Astrocyte (in vitro differentiated cells and primary cell): ENCODE results near the gene EPS8L1. TPM values are rescaled to one million over a fixed set of nuclear protein-coding genes. Genes with fewer than 3 reads are reported as not detected.

ENCODE experiments used
- DNase-seq: peaks from one replicate; pipeline ENCODE4 v3.0.0-alpha.2; 2010; ENCODE audit warnings: low read depth
- FAIRE-seq: peaks from 2 replicates; lab custom pipeline; 2011; peaks lifted over from hg19 to GRCh38; lab: Jason Lieb, UNC
- H2AFZ ChIP-seq: 2 replicates; pipeline ENCODE4 v1.6.0; 2012; ENCODE audit warnings: low read depth, low read length, inconsistent platforms
- H3K27ac ChIP-seq: 2 replicates; pipeline ENCODE4 v1.5.1; 2011; ENCODE audit warnings: low read depth, low read length, inconsistent platforms
- H3K27me3 ChIP-seq: 2 replicates; pipeline ENCODE4 v1.6.0; 2011; ENCODE audit warnings: low read length, inconsistent platforms; ENCODE audit not compliant: insufficient read depth
- H3K36me3 ChIP-seq: 2 replicates; pipeline ENCODE4 v1.5.1; 2011; ENCODE audit warnings: low read length, inconsistent platforms; ENCODE audit not compliant: insufficient read depth
- H3K4me1 ChIP-seq: 2 replicates; pipeline ENCODE4 v1.5.1; 2011; ENCODE audit warnings: low read length, inconsistent platforms; ENCODE audit not compliant: insufficient read depth
- H3K4me2 ChIP-seq: 2 replicates; pipeline ENCODE4 v1.6.0; 2012; ENCODE audit warnings: low read length, inconsistent platforms
- H3K4me3 ChIP-seq: 2 replicates; pipeline ENCODE4 v1.5.1; 2011; ENCODE audit warnings: low read depth, mild to moderate bottlenecking, low read length, inconsistent platforms; ENCODE audit not compliant: insufficient read depth
- H3K79me2 ChIP-seq: 2 replicates; pipeline ENCODE4 v1.6.0; 2012; ENCODE audit warnings: mild to moderate bottlenecking, low read length, inconsistent platforms; ENCODE audit not compliant: insufficient read depth
- H3K9ac ChIP-seq: 2 replicates; pipeline ENCODE4 v1.6.0; 2012; ENCODE audit warnings: mild to moderate bottlenecking, low read length, inconsistent platforms
- H3K9me3 ChIP-seq: 2 replicates; pipeline ENCODE4 v1.5.1; 2012; ENCODE audit warnings: low read depth, mild to moderate bottlenecking, low read length, inconsistent platforms; ENCODE audit not compliant: insufficient read depth
- H4K20me1 ChIP-seq: 2 replicates; pipeline ENCODE4 v1.6.0; 2012; ENCODE audit warnings: low read length, inconsistent platforms; ENCODE audit not compliant: insufficient read depth
- H3K27ac Mint-ChIP-seq: one replicate; pipeline ENCODE4 v1.8.0; 2021; ENCODE audit warnings: mild to moderate bottlenecking, mixed read lengths; ENCODE audit not compliant: unreplicated experiment
- H3K27me3 Mint-ChIP-seq: one replicate; pipeline ENCODE4 v1.8.0; 2021; ENCODE audit warnings: low read depth, mixed read lengths; ENCODE audit not compliant: unreplicated experiment
- H3K36me3 Mint-ChIP-seq: one replicate; pipeline ENCODE4 v1.8.0; 2021; ENCODE audit warnings: low read depth, mixed read lengths; ENCODE audit not compliant: unreplicated experiment
- H3K4me1 Mint-ChIP-seq: one replicate; pipeline ENCODE4 v1.8.0; 2021; ENCODE audit warnings: low read depth, mixed read lengths; ENCODE audit not compliant: unreplicated experiment
- H3K4me3 Mint-ChIP-seq: one replicate; pipeline ENCODE4 v1.8.0; 2021; ENCODE audit warnings: mild to moderate bottlenecking, moderate library complexity, mixed read lengths; ENCODE audit not compliant: unreplicated experiment
- H3K9me3 Mint-ChIP-seq: one replicate; pipeline ENCODE4 v1.8.0; 2021; ENCODE audit warnings: mild to moderate bottlenecking, mixed read lengths; ENCODE audit not compliant: unreplicated experiment
- EZH2 ChIP-seq: IDR thresholded peaks from 2 replicates; pipeline ENCODE4 v1.6.1; 2012; ENCODE audit warnings: mild to moderate bottlenecking, low read length, inconsistent platforms; ENCODE audit not compliant: insufficient read depth
- total RNA-seq: library from RNA; stranded (reverse); gene quantifications from 2 replicates; pipeline ENCODE4 v1.2.1, GENCODE V29; 2021
- TF ChIP-seq, protein P1 (sequence below): IDR thresholded peaks from 2 replicates; pipeline ENCODE4 v1.5.1; 2011; ENCODE audit warnings: low read depth, mild to moderate bottlenecking, inconsistent platforms, low read length, moderate library complexity; ENCODE audit not compliant: insufficient read depth

Gene EPS8L1
- total RNA-seq, 1 donor from 2014 or later: 9.2 TPM

DNA sequence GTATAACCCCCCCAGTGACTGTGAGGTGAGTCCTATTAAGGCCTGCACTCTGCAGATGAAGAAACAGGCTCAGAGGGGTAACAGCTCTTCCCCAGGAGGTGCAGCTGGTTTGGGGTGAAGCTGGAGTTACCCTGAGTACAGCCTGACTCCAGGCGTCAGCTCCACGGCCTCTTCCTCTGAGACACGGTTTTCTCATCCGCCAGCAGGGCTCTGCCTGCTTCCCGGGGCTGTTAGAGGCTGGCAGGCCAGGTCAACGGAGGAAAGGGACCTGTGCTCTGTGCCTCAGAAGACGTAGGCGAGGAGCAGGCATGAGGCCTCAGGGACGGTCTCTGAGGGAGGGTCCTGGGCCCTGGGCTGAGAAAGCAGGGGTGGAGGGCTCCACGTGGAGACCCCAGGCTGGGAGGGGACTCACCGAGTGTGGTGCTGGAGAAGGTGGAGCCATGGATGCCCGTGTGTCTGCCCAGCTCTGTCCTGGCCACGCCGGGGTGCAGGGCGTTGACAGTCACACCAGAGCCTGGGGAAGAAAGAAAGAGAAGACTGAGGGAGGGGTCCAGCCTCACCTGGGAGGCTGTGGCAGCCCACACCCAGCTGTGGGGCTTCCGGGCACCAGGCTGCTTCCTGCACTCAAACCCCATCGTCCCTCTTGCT lies 28.6 kb upstream of the EPS8L1 start:
- H3K4me1 Mint-ChIP-seq: no peaks in the 10 kb centered on the region
- Histone ChIP-seq H3K4me2 (no peak overlapping the region), H4K20me1 (no peaks in the 10 kb centered on the region), H3K36me3 (peaks cover 5% of the 10 kb centered on the region), H3K9ac (no peak overlapping the region), H2AFZ (no peak overlapping the region), H3K9me3 (no peaks in the 10 kb centered on the region), H3K27me3 (no peaks in the 10 kb centered on the region), H3K27ac (no peak overlapping the region), H3K79me2 (no peaks in the 10 kb centered on the region), H3K4me1 (no peaks in the 10 kb centered on the region), H3K4me3 (no peak overlapping the region)
- H3K4me3 Mint-ChIP-seq: no peak overlapping the region
- no peaks in the 10 kb centered on the region for H3K9me3 Mint-ChIP-seq
- FAIRE-seq (no peak), DNase-seq (no peak)
- H3K27ac Mint-ChIP-seq: no peak overlapping the region
- H3K36me3 Mint-ChIP-seq: peaks cover 22% of the 10 kb centered on the region
- no peak for TF ChIP-seq EZH2
- TF ChIP-seq, protein P1, sequence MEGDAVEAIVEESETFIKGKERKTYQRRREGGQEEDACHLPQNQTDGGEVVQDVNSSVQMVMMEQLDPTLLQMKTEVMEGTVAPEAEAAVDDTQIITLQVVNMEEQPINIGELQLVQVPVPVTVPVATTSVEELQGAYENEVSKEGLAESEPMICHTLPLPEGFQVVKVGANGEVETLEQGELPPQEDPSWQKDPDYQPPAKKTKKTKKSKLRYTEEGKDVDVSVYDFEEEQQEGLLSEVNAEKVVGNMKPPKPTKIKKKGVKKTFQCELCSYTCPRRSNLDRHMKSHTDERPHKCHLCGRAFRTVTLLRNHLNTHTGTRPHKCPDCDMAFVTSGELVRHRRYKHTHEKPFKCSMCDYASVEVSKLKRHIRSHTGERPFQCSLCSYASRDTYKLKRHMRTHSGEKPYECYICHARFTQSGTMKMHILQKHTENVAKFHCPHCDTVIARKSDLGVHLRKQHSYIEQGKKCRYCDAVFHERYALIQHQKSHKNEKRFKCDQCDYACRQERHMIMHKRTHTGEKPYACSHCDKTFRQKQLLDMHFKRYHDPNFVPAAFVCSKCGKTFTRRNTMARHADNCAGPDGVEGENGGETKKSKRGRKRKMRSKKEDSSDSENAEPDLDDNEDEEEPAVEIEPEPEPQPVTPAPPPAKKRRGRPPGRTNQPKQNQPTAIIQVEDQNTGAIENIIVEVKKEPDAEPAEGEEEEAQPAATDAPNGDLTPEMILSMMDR: no peak
- H3K27me3 Mint-ChIP-seq: no peaks in the 10 kb centered on the region

- H2AFZ ChIP-seq: no peak overlapping the region
- FAIRE-seq: no peak
- H3K79me2 ChIP-seq: no peaks in the 10 kb centered on the region
- H3K4me3 Mint-ChIP-seq: no peak overlapping the region
- peaks cover 17% of the 10 kb centered on the region for H3K36me3 Mint-ChIP-seq
- no peaks in the 10 kb centered on the region for H3K27me3 ChIP-seq
- no peak for TF ChIP-seq EZH2
- TF ChIP-seq, protein P1: no peak
- no peaks in the 10 kb centered on the region for H3K9me3 Mint-ChIP-seq
- no peaks in the 10 kb centered on the region for H3K9me3 ChIP-seq
- no peaks in the 10 kb centered on the region for H3K4me1 ChIP-seq
- peaks cover 5% of the 10 kb centered on the region for H3K36me3 ChIP-seq
- no peaks in the 10 kb centered on the region for H4K20me1 ChIP-seq
- H3K27ac Mint-ChIP-seq: no peak overlapping the region
- H3K4me1 Mint-ChIP-seq: no peaks in the 10 kb centered on the region
- H3K4me2 ChIP-seq: no peak overlapping the region
- no peak for DNase-seq
- H3K27ac ChIP-seq: no peak overlapping the region
- H3K27me3 Mint-ChIP-seq: no peaks in the 10 kb centered on the region
- no peak overlapping the region for H3K4me3 ChIP-seq
- H3K9ac ChIP-seq: no peak overlapping the region
Observed at GRCh38 chr19:55047951-55048350, 27.7 kb upstream of the EPS8L1 start.

- Histone ChIP-seq H3K9ac (no peak overlapping the region), H3K4me2 (no peak overlapping the region), H3K4me1 (no peaks in the 10 kb centered on the region), H4K20me1 (no peaks in the 10 kb centered on the region), H3K9me3 (no peaks in the 10 kb centered on the region), H3K27ac (no peak overlapping the region), H3K27me3 (no peaks in the 10 kb centered on the region), H2AFZ (no peak overlapping the region), H3K79me2 (no peaks in the 10 kb centered on the region), H3K36me3 (peaks cover 5% of the 10 kb centered on the region), H3K4me3 (no peak overlapping the region)
- DNase-seq (no peak), FAIRE-seq (no peak)
- Mint-ChIP-seq H3K27me3 (no peaks in the 10 kb centered on the region), H3K4me3 (no peak overlapping the region), H3K4me1 (no peaks in the 10 kb centered on the region), H3K9me3 (no peaks in the 10 kb centered on the region), H3K27ac (no peak overlapping the region), H3K36me3 (peaks cover 17% of the 10 kb centered on the region)
- no peak for TF ChIP-seq EZH2
- TF ChIP-seq, protein P1: no peak
Observed at GRCh38 chr19:55048446-55048845, 27.2 kb upstream of the EPS8L1 start.
